Stimulated activated CD4-positive, alpha-beta T cell treated with anti-CD3 and anti-CD28 coated beads, Interleukin-1b, Interleukin-23, amount 100 ng/mL, for 24 hours (primary cell): ENCODE measurements around the gene OXA1L.
"Not testable (repeated sequence)": the region's sequence is repeated elsewhere in the genome, so short reads cannot be mapped to it uniquely, and the experiment has no call there.

Experiments
- DNase-seq, 4 experiments: peaks; one replicate each; pipeline ENCODE4 v3.0.0-alpha.2; 2020; ENCODE audit warnings: low read depth in 4 of 4, low spot score in 1 of 4

The OXA1L gene

GRCh38 chr14:22768947-22769346 lies 2.5 kb downstream of the OXA1L start:
- DNase-seq, result no peak

- DNase-seq, result no peak
Measured at GRCh38 chr14:22769369-22769768, 2.9 kb downstream of the OXA1L start.

GRCh38 chr14:22770481-22771187 lies 4.1 kb downstream of the OXA1L start:
- DNase-seq, result no peak

- no peak for DNase-seq
Measured at GRCh38 chr14:22772725-22773124, 6.2 kb downstream of the OXA1L start.

DNA sequence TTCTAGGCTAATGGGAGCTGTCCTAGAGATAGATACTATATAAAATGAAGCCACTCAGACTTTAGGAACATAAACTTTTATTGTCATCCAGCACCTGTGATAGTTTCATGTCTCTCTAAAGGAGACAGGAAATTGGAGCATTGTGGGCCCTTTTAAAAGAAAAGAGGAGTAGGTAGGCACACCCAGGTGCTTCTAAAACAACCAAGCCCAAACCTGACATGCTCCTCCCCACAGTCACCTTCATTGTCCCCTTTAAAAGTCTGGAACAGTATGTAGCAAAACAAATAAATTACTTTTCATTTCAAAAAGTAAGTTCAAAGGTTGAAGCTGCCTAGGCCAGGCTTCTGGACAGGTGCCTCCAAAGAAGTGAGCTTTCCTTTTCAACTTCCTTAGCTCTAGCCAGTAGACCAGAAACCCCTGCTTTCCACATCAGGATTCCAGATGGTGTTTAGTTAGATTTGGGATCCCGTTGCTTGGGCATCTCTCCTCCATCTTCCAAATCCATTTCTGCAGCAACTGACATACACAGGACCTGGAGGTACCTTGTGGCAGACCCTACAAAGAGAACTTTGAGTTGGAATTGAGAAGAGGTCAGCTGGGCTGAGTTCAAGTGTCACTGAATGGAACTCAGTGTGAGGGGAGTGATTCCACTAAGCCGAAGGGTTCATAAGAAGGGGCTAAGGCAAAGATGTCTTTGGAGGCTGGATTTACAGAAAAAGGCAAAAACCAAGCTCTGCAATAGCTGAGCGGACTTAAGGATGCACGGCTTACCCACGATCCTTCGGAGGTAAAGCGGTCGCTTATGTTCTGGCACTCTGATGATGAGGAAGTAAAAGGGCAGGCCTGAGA lies 6.9 kb downstream of the OXA1L start:
- no peak for DNase-seq

- DNase-seq, result no peak
Measured at GRCh38 chr14:22774011-22774706, 7.7 kb downstream of the OXA1L start.

- no peak for DNase-seq
Measured at GRCh38 chr14:22776215-22776614, 9.7 kb downstream of the OXA1L start.

DNA sequence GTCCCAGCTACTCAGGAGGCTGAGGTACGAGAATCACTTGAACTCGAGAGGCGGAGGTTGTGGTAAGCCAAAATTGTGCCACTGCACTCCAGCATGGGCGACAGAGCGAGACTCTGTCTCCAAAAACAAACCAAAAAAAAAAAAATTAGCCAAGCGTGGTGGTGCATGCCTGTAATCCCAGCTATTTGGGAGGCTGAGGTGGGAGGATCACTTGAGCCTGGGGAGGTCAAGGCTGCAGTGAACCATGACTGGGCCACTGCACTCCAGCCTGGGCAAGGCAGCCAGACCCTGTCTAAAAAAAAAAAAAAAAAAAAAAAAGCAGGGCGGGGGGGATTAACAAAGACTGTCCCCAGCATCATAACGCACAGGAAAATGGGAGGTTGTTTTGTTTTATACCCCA lies 10.4 kb downstream of the OXA1L start:
- DNase-seq, result not testable (repeated sequence)

DNA sequence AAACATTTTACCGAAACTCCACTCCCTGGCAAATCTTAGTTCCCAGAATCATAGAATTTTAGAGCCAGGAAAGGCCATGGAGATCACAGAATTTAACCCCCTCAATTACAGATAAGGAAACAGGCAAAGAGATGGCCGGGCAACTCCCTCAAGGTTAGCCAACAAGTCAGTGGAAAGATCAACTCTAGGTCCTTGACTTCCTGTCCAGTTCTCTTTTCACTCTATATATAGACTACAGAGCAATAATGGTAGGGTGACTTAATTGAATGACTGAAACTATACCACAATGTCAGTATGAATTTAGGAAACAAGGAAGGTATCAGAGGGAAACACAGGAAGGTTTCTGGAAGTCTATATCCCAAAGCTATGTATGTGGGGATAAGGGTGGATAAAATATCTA lies 11.6 kb downstream of the OXA1L start:
- no peak for DNase-seq

GRCh38 chr14:22780105-22780679 lies 13.7 kb downstream of the OXA1L start:
- DNase-seq, result no peak

GRCh38 chr14:22780941-22781300 lies 14.4 kb downstream of the OXA1L start:
- DNase-seq, result no peak

- no peak for DNase-seq
Measured at GRCh38 chr14:22781301-22781991, 15.0 kb downstream of the OXA1L start.

DNA sequence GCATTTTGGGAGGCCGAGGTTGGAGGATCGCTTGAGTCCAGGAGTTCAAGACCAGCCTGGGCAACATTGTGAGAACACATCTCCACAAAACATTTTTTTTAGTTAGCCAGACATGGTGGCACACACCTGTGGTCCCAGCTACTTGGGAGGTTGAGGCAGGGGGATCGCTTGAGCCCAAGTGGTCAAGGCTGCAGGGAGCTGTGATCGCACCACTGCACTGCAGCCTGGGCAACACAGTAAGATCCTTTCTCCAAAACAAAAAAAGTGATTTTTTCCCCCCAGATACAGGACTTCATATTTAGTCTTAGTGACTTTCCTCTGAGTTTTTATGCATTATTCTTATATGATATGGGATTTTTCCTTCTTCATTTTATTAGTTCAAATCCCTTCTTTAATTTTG lies 20.2 kb downstream of the OXA1L start:
- DNase-seq, result no peak

- DNase-seq, result no peak
Measured at GRCh38 chr14:22791301-22791700, 24.8 kb downstream of the OXA1L start.

GRCh38 chr14:22792158-22792557 lies 25.7 kb downstream of the OXA1L start:
- no peak for DNase-seq

- not testable (repeated sequence) for DNase-seq
Measured at GRCh38 chr14:22793550-22793949, 27.1 kb downstream of the OXA1L start.

GRCh38 chr14:22793976-22794375 lies 27.5 kb downstream of the OXA1L start:
- DNase-seq, result no peak

- DNase-seq, result no peak
Measured at GRCh38 chr14:22794551-22794951, 28.1 kb downstream of the OXA1L start.

DNA sequence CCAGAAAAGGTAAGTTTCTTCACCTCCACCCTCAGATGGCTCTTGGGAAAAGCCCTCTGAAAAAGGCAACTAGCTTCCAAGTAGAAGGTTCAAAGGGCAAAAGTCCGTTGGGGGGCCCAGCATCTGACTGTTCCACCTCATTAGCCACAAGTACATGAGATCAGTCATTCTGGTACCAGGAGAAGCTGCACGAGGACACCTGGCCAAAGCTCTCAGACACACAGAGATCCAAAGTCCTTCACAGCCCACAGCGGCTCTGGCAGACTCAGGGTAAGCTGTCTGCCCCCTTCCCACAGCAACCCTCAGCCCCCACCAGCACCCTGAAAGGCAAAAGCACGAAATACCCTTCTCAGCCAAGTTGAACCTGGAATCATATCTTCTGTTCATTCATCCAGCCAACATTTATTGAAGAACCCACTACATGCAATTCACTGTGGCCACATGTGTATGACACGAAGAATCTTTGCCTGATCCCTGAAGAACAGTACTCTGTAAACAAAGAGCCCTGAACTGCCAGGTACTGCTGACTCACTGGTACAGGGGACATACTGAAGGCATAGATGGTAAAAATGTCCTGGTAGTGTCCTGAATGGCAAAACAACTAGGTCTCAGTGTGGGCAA lies 29.7 kb downstream of the OXA1L start:
- DNase-seq, result no peak

- no peak for DNase-seq
Measured at GRCh38 chr14:22797017-22797917, 30.8 kb downstream of the OXA1L start.
